ENCODE results near the gene DOCK3.

DNA sequence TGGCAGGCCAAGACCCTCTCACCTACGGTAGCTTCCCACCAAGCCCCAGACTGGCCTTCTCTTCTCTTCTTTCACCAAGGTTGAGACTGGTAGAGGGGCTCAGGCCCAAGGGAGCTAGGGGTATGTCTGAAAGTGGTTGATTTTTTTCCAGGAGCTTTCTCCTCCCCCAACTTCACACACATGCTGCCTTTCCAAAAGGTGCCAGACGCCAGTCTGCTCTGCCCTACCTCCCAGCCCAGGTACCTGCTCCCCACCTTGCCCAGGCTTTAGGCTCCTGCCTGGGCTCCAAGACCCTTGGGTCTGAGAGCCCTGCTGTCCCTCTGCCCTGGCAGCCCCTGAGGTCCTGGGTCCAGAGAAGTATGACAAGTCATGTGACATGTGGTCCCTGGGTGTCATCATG, 29.3 kb upstream of the DOCK3 start:
- TF ChIP-seq EZH2 (IDR thresholded peaks at IDR 0.05; ENCODE audit: borderline replicate concordance, low read depth, low read length, severe bottlenecking) (no peak), CTCF (IDR thresholded peaks at IDR 0.05; ENCODE audit: extremely low read depth in 1 of 2, insufficient read depth in 1 of 2, low read depth in 1 of 2, low read length in 2 of 2) (no peak), POLR2AphosphoS5 (IDR thresholded peaks at IDR 0.05; ENCODE audit: insufficient read depth, low read depth, low read length) (no peak), POLR2A (IDR thresholded peaks at IDR 0.05; ENCODE audit: low read depth, low read length) (no peak)

Measured in endothelial cell of umbilical vein (primary cell).